HG02588 (cell line): ENCODE results near the gene NAA35.
"Not testable (repeated sequence)": the region's sequence is repeated elsewhere in the genome, so short reads cannot be mapped to it uniquely, and the experiment has no call there.

Source experiments
- ATAC-seq: cut with Tn5 transposase; IDR thresholded peaks from one replicate; pipeline ENCODE4 v1.9.1; 2021; ENCODE audit warnings: mild to moderate bottlenecking, moderate library complexity; ENCODE audit not compliant: unreplicated experiment

NAA35 gene

GRCh38 chr9:86022687-86023266 lies 81.8 kb downstream of the NAA35 start:
- no peak for ATAC-seq

GRCh38 chr9:86027767-86028166 lies 86.8 kb downstream of the NAA35 start:
- no peak for ATAC-seq

DNA sequence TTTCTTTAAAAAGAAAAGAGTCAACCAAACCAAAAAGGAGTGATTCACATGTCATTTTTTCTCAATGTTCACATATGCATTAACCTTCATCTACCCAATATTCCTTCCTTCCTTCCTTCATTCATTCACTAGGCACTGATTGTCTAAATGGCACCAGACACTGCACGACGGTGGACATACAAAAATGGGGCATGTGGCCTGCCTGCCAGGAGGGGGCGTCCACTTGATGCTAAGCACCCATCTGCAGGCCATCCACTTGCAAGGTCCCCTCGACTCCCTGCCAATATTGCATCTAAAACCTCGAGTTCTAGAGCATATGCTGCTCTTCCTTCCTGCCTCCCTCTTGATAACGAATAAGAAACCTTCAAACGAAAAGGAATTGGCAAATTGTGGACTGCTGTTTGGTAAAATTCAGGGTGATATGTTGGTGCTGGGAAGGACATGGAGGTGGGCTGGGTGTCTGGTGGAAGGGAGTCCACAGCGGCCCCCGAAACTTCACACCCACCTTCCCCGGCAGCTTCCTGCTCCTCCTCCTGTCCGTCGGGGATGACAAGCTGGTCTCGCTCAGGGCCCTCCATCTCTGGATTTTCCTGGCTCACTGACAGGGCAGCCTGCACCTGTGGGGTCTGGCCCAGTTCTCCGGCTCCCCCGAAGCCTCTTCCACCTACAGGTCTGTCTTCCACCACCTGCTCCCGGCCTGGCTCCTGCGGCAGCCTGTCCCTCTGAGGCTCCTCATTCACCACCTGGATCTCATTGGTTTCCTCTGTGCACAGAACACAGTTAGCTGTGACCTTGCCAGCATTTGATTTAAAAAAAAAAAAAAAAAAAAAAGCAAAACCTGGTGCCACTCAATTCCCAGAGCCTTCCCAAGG lies 94.2 kb downstream of the NAA35 start:
- ATAC-seq = no peak

DNA sequence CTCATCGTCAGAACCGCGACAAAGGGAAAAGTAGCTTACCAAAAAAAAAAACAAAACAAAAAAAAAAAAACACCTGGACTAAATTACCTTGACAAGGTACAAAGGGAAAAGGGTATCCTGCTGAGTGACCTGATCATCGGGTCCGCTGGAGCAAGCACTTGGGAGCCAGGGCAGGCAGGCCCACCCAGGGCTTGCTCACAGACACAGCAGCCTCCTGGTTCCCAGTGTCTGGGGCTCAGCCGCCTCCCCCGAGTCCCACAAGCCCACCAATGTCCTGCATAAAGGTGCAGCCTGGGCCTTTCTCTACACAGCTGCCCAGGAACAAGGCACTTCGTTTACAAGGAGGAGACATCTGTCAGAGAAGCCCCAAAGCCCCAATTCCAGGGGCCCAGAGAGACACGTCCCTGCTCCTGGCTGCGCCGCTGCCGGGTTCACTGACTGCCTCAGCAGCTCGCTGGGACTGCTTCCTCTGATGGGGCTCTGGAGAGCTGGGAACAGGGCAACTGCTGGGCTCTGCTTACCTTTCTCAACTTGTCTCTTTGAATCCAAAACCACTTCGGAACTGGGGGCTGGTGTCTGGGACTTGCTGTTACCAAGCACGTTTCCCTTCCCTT lies 95.0 kb downstream of the NAA35 start:
- ATAC-seq = no peak

- no peak for ATAC-seq
Observed at GRCh38 chr9:86036555-86036954, 95.6 kb downstream of the NAA35 start.

DNA sequence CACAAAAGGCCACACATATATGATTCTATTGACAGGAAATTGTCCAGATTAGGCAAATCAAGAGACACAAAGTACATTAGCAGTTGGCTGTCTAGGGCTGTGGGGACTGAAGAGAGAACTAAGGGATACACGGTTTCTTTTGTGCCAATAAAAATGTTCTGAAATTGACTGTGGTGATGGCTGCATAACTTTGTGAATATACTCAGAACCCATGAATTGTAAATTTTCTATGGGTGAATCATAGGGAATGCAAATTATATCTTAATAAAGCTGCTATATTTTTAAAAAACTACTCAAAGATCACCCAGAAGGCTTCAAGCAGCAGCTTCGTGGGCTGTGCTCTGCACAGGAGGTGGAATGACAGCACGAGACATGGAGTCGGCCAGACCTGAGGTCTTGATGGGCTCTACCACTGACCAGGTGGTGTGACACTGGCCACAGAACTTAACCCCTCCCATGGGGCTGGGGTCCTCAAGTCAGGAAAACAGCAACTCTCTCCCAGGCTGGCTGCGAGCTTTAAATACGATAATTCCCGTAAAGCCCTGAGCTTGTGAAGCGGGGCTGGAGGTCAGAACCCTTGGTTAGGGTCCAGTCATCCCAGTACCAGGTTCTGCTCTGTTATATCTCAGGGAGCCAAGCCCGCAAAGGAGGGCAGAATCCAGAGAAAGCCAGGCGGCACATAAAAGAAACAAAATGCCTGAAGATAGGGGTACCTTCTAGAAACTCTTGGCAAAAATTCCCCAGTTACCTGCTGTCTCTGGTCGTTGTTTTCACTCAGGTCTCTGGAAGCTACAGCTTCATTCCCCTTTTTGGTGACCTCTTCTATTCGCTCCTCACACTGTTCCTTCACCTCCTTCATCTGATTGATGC lies 99.3 kb downstream of the NAA35 start:
- no peak for ATAC-seq

DNA sequence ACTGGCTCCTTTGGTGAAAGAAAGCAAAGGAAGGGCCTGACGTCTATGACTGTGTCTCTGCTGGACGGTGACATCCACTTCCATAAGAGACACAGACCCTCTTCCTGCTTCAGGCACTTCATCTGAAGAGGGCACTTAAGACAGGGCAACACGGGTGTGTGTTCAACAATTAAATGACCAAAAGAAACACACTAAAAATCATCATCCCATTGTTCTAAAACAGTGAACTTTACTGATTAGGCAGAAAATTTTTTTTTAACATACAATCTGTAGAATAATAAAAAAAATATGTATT lies 99.9 kb downstream of the NAA35 start:
- no peak for ATAC-seq

DNA sequence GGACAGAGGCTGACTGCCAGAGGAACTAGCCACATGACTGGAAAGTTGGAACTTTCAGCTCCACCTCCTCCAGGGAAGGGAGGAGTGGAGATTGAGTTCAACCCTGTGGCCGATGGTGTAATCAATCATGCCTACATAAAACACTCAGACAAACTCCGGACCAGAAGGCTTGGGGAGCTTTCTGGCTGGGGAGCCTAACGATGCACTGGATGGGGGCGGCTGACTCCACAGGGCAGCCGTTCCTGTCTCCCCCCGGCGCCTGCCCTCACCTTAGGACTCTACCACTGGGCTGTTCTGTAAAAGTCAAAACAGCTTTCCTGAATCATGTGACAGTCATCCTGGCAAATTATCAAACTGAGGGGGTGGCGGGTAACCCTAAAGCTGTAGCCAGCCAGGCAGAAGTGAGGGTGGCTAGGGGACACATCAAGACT lies 100.4 kb downstream of the NAA35 start:
- ATAC-seq = no peak

DNA sequence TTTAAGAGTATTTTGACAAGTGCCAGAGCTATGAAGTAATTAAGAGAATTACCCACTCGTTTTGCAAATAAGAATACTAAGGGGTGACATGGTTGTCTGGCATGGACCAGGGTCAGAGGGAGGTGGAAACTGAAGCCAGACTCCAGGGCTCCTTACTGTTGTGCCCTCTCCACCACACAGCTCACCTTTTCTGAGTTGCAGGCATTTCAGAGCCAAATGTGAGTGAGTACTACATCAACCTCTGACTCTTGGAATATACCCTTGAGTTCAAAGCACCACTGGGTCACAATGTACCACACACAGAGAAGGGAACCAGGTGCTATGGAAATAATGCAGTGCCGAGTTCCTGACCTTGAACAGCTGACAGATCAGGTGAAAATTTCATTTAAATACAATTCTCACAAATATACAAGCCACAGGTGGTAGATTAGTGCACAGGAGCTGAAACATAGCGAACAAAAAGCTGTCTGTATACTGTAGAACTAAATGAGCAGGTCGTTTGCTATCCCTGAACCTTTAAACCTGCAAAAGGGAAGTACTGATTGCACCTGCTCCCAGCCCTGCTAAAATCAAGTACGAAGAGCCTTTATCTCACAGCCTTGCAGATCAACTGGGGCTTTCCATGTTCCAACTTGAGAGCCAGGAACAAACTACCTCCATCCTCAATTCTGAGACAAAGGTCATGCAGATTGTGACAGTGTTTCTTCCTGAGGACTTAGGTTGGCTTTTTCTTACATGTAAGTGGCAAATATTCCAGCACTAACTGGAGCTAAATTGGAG lies 101.4 kb downstream of the NAA35 start:
- no peak for ATAC-seq

- no peak for ATAC-seq
Observed at GRCh38 chr9:86043586-86043985, 102.6 kb downstream of the NAA35 start.

- no peak for ATAC-seq
Observed at GRCh38 chr9:86043999-86044398, 103.1 kb downstream of the NAA35 start.

GRCh38 chr9:86045654-86046053 lies 104.7 kb downstream of the NAA35 start:
- no peak for ATAC-seq

GRCh38 chr9:86046071-86046636 lies 105.2 kb downstream of the NAA35 start:
- no peak for ATAC-seq

DNA sequence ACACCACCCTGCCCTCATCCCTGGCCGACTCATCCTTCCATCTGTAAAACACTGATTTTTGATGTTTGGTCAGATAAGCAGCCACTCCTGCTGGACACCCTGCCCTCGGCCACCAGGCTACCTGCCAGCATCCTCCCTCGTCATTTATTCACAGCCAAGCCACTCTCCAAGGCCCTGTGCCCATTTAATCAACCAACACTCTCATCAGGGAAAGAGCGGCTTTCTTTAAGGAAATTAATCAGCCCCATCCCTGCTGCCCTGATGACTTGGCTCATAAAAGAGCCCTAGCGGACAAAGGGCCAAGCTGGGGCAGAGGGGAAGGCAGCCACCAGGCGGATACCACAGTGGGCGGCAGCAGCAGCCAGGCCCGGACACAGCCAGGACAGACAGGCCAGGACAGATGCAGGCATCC lies 106.0 kb downstream of the NAA35 start:
- no peak for ATAC-seq

DNA sequence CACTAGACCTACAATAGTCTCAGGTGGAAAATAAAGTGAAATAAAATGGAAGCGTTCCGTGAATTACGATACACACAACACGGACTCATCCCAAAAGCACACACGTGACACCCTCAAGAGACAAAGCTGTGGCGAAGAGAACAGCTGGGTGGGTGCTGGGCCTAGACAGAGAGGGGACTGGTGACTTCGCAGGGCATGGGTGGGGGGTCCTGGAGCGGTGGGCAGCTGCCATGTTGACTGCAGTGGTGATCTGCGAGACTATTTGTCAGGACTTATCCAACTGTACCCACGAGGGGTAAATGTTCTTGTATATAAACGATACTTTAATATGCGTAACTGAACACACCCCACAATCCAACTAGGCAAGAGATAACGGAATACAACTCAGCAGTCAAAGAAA lies 106.4 kb downstream of the NAA35 start:
- no peak for ATAC-seq

GRCh38 chr9:86048018-86048742 lies 107.2 kb downstream of the NAA35 start:
- not testable (repeated sequence) for ATAC-seq

- ATAC-seq = no peak
Observed at GRCh38 chr9:86052556-86053468, 111.9 kb downstream of the NAA35 start.

GRCh38 chr9:86054695-86055094 lies 113.7 kb downstream of the NAA35 start:
- no peak for ATAC-seq
